ENCODE measurements around the gene SLC25A26.

Gene SLC25A26

DNA sequence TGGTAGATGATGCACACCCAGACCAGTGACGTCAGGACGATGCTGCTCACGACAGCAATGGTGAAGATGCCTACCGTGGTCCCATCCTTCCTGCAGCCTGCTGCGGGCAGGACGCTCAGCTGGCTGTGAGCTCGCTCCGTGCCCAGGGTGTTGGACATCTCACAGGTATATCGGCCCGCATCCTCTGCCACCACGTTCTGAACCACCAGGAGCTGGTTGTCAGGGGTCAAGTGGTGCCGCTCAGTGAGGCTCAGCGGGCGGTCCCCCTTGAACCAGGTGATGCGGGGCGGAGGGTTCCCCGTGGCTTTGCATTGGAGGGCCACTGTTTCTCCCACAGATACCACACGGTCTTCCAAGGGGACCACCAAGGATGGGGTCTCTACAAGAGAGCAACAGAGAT is 162.2 kb downstream of the SLC25A26 start:
- no peak for DNase-seq
- Histone ChIP-seq H2BK120ac (ENCODE audit: low read depth, low read length) (no peak overlapping the region), H3K79me1 (ENCODE audit: low read length) (no peaks in the 10 kb centered on the region), H3K4me1 (ENCODE audit: control insufficient read depth, low read depth, low read length) (no peaks in the 10 kb centered on the region), H3K56ac (ENCODE audit: low read length) (no peak overlapping the region), H3K27ac (ENCODE audit: low read depth, low read length) (no peak overlapping the region), H2BK15ac (replicated peaks; ENCODE audit: low read depth) (no peak overlapping the region), H3K4me3 (ENCODE audit: low read length) (no peak overlapping the region), H3K23ac (ENCODE audit: low read length) (no peak overlapping the region), H3K18ac (ENCODE audit: low read length) (no peak overlapping the region), H3K36me3 (ENCODE audit: control insufficient read depth, insufficient read depth, low read length) (peaks cover 16% of the 10 kb centered on the region), H3K27me3 (ENCODE audit: insufficient read depth, low read length, poor library complexity) (no peaks in the 10 kb centered on the region), H4K5ac (ENCODE audit: low read length) (no peak overlapping the region), H3K4me2 (ENCODE audit: low read length) (no peak overlapping the region), H3K9ac (ENCODE audit: low read length) (no peak overlapping the region), H2AK5ac (ENCODE audit: low read length) (no peak overlapping the region), H3K4ac (ENCODE audit: low read depth, low read length) (no peak overlapping the region), H3K79me2 (ENCODE audit: control insufficient read depth, insufficient read depth, low read length) (no peaks in the 10 kb centered on the region), H4K8ac (ENCODE audit: low read depth, low read length) (no peak overlapping the region), H2BK5ac (ENCODE audit: low read length) (no peak overlapping the region)
- WGBS (ENCODE audit: extremely low coverage, insufficient coverage, low lambda C conversion rate): no CpG with 5 or more reads among the region's 18 CpGs

GRCh38 chr3:66383998-66384745 is 163.4 kb downstream of the SLC25A26 start:
- Histone ChIP-seq H2BK120ac (ENCODE audit: low read depth, low read length) (no peak overlapping the region), H3K9ac (ENCODE audit: low read length) (no peak overlapping the region), H3K4me1 (ENCODE audit: control insufficient read depth, low read depth, low read length) (no peaks in the 10 kb centered on the region), H4K8ac (ENCODE audit: low read depth, low read length) (no peak overlapping the region), H3K79me2 (ENCODE audit: control insufficient read depth, insufficient read depth, low read length) (no peaks in the 10 kb centered on the region), H2BK15ac (replicated peaks; ENCODE audit: low read depth) (no peak overlapping the region), H3K27me3 (ENCODE audit: insufficient read depth, low read length, poor library complexity) (no peaks in the 10 kb centered on the region), H3K23ac (ENCODE audit: low read length) (no peak overlapping the region), H3K79me1 (ENCODE audit: low read length) (no peaks in the 10 kb centered on the region), H2BK5ac (ENCODE audit: low read length) (no peak overlapping the region), H3K4ac (ENCODE audit: low read depth, low read length) (no peak overlapping the region), H3K27ac (ENCODE audit: low read depth, low read length) (no peak overlapping the region), H3K36me3 (ENCODE audit: control insufficient read depth, insufficient read depth, low read length) (peaks cover 16% of the 10 kb centered on the region), H3K4me2 (ENCODE audit: low read length) (no peak overlapping the region), H3K18ac (ENCODE audit: low read length) (no peak overlapping the region), H4K5ac (ENCODE audit: low read length) (no peak overlapping the region), H3K4me3 (ENCODE audit: low read length) (no peak overlapping the region), H3K56ac (ENCODE audit: low read length) (no peak overlapping the region), H2AK5ac (ENCODE audit: low read length) (no peak overlapping the region)
- DNase-seq: no peak
- no CpG with 5 or more reads among the region's 20 CpGs for WGBS (ENCODE audit: extremely low coverage, insufficient coverage, low lambda C conversion rate)

GRCh38 chr3:66385066-66385465 is 164.3 kb downstream of the SLC25A26 start:
- Histone ChIP-seq H3K23ac (ENCODE audit: low read length) (no peak overlapping the region), H2BK120ac (ENCODE audit: low read depth, low read length) (no peak overlapping the region), H3K4ac (ENCODE audit: low read depth, low read length) (no peak overlapping the region), H4K8ac (ENCODE audit: low read depth, low read length) (no peak overlapping the region), H3K4me2 (ENCODE audit: low read length) (no peak overlapping the region), H2BK5ac (ENCODE audit: low read length) (no peak overlapping the region), H4K5ac (ENCODE audit: low read length) (no peak overlapping the region), H3K27ac (ENCODE audit: low read depth, low read length) (no peak overlapping the region), H3K4me1 (ENCODE audit: control insufficient read depth, low read depth, low read length) (no peaks in the 10 kb centered on the region), H3K56ac (ENCODE audit: low read length) (no peak overlapping the region), H3K4me3 (ENCODE audit: low read length) (no peak overlapping the region), H3K27me3 (ENCODE audit: insufficient read depth, low read length, poor library complexity) (no peaks in the 10 kb centered on the region), H3K79me1 (ENCODE audit: low read length) (no peaks in the 10 kb centered on the region), H2AK5ac (ENCODE audit: low read length) (no peak overlapping the region), H3K9ac (ENCODE audit: low read length) (no peak overlapping the region), H3K36me3 (ENCODE audit: control insufficient read depth, insufficient read depth, low read length) (peaks cover 16% of the 10 kb centered on the region), H3K79me2 (ENCODE audit: control insufficient read depth, insufficient read depth, low read length) (no peaks in the 10 kb centered on the region), H2BK15ac (replicated peaks; ENCODE audit: low read depth) (no peak overlapping the region), H3K18ac (ENCODE audit: low read length) (no peak overlapping the region)
- DNase-seq: no peak

GRCh38 chr3:66386011-66386924 is 165.5 kb downstream of the SLC25A26 start:
- H4K5ac ChIP-seq (ENCODE audit: low read length): no peak overlapping the region
- H2AK5ac ChIP-seq (ENCODE audit: low read length): no peak overlapping the region
- no peak overlapping the region for H3K4me3 ChIP-seq (ENCODE audit: low read length)
- no peak overlapping the region for H3K4me2 ChIP-seq (ENCODE audit: low read length)
- no peak overlapping the region for H3K18ac ChIP-seq (ENCODE audit: low read length)
- H4K8ac ChIP-seq (ENCODE audit: low read depth, low read length): no peak overlapping the region
- H2BK120ac ChIP-seq (ENCODE audit: low read depth, low read length): no peak overlapping the region
- no peak overlapping the region for H3K27ac ChIP-seq (ENCODE audit: low read depth, low read length)
- H3K4me1 ChIP-seq (ENCODE audit: control insufficient read depth, low read depth, low read length): no peaks in the 10 kb centered on the region
- no peak overlapping the region for H3K9ac ChIP-seq (ENCODE audit: low read length)
- H3K27me3 ChIP-seq (ENCODE audit: insufficient read depth, low read length, poor library complexity): no peaks in the 10 kb centered on the region
- no peak overlapping the region for H2BK15ac ChIP-seq (replicated peaks; ENCODE audit: low read depth)
- no peaks in the 10 kb centered on the region for H3K79me2 ChIP-seq (ENCODE audit: control insufficient read depth, insufficient read depth, low read length)
- H3K23ac ChIP-seq (ENCODE audit: low read length): no peak overlapping the region
- H3K4ac ChIP-seq (ENCODE audit: low read depth, low read length): no peak overlapping the region
- no peak for DNase-seq
- H3K56ac ChIP-seq (ENCODE audit: low read length): no peak overlapping the region
- H3K79me1 ChIP-seq (ENCODE audit: low read length): no peaks in the 10 kb centered on the region
- no CpG with 5 or more reads among the region's 12 CpGs for WGBS (ENCODE audit: extremely low coverage, insufficient coverage, low lambda C conversion rate)
- peaks cover 11% of the 10 kb centered on the region for H3K36me3 ChIP-seq (ENCODE audit: control insufficient read depth, insufficient read depth, low read length)
- no peak overlapping the region for H2BK5ac ChIP-seq (ENCODE audit: low read length)

- no peaks in the 10 kb centered on the region for H3K79me1 ChIP-seq (ENCODE audit: low read length)
- H2AK5ac ChIP-seq (ENCODE audit: low read length): no peak overlapping the region
- no peak overlapping the region for H2BK15ac ChIP-seq (replicated peaks; ENCODE audit: low read depth)
- no peak overlapping the region for H3K18ac ChIP-seq (ENCODE audit: low read length)
- no peak overlapping the region for H2BK120ac ChIP-seq (ENCODE audit: low read depth, low read length)
- H3K4me3 ChIP-seq (ENCODE audit: low read length): no peak overlapping the region
- H3K23ac ChIP-seq (ENCODE audit: low read length): no peak overlapping the region
- no peak overlapping the region for H3K27ac ChIP-seq (ENCODE audit: low read depth, low read length)
- H3K4ac ChIP-seq (ENCODE audit: low read depth, low read length): no peak overlapping the region
- H3K4me1 ChIP-seq (ENCODE audit: control insufficient read depth, low read depth, low read length): no peaks in the 10 kb centered on the region
- no peak overlapping the region for H3K56ac ChIP-seq (ENCODE audit: low read length)
- H3K36me3 ChIP-seq (ENCODE audit: control insufficient read depth, insufficient read depth, low read length): peaks cover 10% of the 10 kb centered on the region
- no peak overlapping the region for H2BK5ac ChIP-seq (ENCODE audit: low read length)
- no peaks in the 10 kb centered on the region for H3K27me3 ChIP-seq (ENCODE audit: insufficient read depth, low read length, poor library complexity)
- H4K5ac ChIP-seq (ENCODE audit: low read length): no peak overlapping the region
- no peaks in the 10 kb centered on the region for H3K79me2 ChIP-seq (ENCODE audit: control insufficient read depth, insufficient read depth, low read length)
- H3K9ac ChIP-seq (ENCODE audit: low read length): no peak overlapping the region
- no peak overlapping the region for H3K4me2 ChIP-seq (ENCODE audit: low read length)
- WGBS (ENCODE audit: extremely low coverage, insufficient coverage, low lambda C conversion rate): no CpG with 5 or more reads among the region's 7 CpGs
- H4K8ac ChIP-seq (ENCODE audit: low read depth, low read length): no peak overlapping the region
- no peak for DNase-seq
Measured at GRCh38 chr3:66386925-66387650, 166.3 kb downstream of the SLC25A26 start.
